HG03558 (cell line): Measurements from ENCODE around the gene GRIP2.
"Not testable (repeated sequence)": the region's sequence is repeated elsewhere in the genome, so short reads cannot be mapped to it uniquely, and the experiment has no call there.

Experiments used
- ATAC-seq: cut with Tn5 transposase; IDR thresholded peaks from one replicate; pipeline ENCODE4 v1.9.1; 2021; ENCODE audit warnings: moderate number of reproducible peaks; ENCODE audit not compliant: unreplicated experiment; ENCODE audit errors: extremely low read depth

Gene GRIP2

GRCh38 chr3:14523792-14524191 is 16.4 kb downstream of the GRIP2 start:
- no peak for ATAC-seq

DNA sequence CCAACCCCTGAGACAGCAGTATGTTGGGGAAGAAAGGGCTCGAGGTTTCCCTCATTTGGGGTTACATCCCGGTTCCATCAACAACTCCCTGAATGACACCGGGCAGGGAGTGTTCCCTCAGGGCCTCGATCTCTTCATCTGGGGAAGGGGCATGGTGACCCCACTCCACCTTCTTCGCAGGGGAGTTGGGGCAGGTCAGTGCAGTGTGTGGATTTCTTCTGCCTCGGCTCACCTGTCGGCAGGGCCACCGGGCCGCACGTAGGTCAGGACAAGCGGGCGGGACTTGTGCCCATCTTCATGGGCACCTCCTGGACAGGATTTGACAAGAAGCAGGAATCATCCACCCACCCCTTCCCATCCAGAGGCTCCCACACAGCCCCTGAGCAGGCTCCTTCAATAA is 17.4 kb downstream of the GRIP2 start:
- ATAC-seq, result no peak

GRCh38 chr3:14522129-14522691 is 17.9 kb downstream of the GRIP2 start:
- ATAC-seq, result no peak

DNA sequence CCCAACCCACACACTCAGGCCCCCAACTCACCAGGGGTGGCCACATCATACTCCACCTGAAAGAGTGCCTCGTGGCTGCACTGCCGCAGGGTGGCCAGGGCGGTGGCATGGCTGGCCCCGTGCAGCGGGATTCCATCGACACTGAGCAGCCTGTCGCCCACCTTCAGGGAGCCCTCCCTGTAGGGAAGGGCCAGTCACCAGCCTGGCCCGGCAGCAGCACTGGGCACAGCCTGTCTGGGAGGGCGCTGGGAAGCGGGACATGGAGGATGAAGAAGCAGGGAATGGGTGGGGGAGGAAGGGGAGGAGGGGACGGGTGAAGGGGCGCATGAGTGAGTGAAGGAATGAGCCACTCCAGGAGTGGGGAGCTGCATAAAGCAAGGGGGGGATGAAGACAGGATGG is 18.5 kb downstream of the GRIP2 start:
- no peak for ATAC-seq

- no peak for ATAC-seq
Observed at GRCh38 chr3:14520967-14521366, 19.2 kb downstream of the GRIP2 start.

DNA sequence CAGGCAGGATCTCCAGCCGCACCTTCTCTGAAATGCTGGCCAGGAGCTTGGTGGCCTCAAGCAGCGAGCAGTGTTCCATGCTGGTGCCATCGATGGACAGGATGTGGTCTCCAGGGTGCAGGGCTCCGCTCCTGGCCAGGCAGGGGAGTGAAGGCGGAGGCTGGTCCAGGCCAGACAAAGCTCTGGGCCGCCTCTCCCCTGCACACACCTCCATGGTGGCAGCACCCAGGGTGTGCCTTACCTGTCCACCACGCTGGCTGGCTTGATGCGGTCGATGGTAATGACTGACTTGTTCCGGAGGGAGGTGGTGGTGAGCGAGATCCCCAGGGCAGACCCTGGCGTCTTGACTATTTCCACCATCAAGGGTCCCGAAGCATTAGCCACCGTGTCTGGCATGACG is 20.0 kb downstream of the GRIP2 start:
- ATAC-seq, result no peak

DNA sequence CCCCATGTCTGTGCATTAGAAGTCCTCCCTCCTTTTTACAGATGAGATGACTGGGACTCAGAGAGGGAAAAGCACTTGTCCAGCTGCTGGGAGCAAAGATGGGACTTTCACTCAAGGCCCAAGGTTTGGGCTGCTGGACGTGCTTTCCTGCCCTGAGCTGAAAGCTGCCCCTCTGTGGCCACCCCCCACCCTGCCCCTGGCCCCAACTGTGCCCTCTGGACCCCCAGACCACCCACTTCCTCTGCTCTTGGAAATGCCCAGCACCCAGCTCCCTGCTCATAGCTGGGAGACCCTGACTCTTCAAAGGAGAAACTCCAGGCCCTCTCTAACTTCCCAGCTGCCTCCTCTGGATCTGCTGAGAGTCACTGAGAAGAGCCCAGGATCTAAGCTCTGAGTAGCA is 20.7 kb downstream of the GRIP2 start:
- ATAC-seq, result no peak

DNA sequence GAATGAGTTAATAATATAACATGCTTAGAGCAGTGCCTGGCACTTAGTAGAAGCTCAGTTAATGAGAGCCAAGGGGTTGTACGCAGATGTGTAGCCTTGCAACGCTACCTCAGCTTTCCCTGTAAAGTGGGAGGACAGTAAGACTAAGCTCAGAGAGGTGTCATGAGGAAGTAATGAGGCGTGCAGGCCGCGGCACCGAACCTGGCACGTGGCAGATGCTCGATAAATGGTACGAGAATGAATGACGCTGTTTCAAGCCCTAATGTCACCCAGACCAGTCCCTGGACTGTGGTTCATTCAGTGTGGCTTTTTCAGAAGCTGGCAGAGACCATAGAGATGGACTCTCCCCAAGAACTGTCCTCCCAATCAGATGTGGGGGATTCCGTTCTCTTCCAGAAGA is 21.2 kb downstream of the GRIP2 start:
- ATAC-seq, result no peak

DNA sequence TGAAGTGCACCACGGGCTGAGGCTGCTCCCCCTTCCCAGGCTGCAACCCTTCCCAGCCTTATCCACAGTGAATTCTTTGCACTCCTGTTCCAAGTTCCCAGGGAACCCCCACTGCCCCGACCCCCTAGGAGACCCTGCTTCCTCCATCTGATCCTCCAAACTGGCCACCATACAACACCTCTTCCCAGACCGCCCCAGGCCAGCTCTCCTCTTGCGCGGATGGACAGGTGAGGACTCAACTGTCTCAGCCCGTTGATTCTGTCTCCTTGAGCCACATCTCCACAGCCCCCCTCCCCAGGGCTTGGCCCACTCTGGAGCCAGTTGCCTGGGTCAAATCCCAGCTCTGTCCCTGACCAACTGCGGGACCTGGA is 21.7 kb downstream of the GRIP2 start:
- no peak for ATAC-seq

- ATAC-seq, result no peak
Observed at GRCh38 chr3:14517601-14518431, 22.3 kb downstream of the GRIP2 start.

DNA sequence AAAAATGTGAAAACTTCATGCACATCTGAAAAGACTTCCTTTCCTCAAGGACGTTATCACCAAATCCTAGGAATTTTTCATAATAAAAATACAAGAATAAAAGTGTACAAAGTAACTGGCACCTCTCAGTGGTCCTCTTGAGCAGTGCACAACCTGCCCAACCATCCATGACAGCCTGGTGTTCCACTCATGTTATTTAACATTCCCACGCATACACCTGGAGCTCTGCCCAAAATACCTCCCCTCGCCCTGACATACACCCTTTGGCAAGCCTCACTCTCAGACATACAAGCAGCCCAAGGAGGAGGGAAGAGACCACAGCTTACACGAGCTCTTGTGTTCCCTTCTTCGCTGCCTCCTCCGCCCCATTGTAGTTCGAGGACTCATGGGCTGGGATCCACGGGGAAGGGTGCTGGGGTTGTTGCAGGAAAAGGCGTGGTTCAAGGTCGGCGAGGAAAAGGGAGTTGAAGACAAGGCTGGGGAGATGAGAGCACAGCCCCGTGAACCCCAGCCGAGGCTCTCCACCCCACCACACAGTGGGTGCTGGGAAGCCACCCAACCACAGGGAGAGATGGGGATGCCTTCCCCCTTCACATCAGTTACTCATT is 23.3 kb downstream of the GRIP2 start:
- no peak for ATAC-seq

- not testable (repeated sequence) for ATAC-seq
Observed at GRCh38 chr3:14515526-14515925, 24.6 kb downstream of the GRIP2 start.

- no peak for ATAC-seq
Observed at GRCh38 chr3:14514323-14514720, 25.8 kb downstream of the GRIP2 start.

GRCh38 chr3:14513566-14514322 is 26.4 kb downstream of the GRIP2 start:
- no peak for ATAC-seq

GRCh38 chr3:14512942-14513327 is 27.2 kb downstream of the GRIP2 start:
- ATAC-seq, result no peak

DNA sequence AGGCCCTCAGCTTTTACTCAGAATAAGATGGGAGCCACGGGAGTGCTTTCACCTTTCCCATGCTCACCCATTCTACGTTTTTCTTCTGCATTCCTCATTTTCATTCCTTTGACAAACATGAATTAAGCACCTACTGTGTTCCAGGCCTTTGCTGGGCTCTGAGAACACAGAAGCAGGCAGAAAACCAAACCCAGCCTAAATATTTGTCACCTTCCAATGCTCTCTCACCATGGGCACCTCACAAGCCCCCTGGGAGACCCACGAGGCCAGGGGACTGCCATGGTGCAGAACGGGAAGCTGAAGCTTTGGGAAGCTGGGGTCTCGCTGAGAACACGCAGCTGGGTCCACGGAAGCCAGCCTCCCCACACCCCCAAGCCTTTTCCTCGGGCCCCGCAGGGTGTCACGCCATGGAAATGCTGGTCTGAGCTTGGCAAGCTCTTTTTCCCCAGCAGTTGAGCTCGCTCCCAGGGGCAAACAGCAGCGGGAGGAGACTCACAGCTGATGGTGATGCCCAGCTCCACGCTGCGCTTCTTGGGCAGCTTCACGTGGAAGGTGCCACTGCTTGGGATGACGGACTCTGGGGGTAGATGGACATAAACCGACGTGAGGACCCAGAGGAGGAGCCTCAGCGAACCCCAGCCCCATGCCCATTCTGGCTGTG is 27.7 kb downstream of the GRIP2 start:
- ATAC-seq, result no peak

DNA sequence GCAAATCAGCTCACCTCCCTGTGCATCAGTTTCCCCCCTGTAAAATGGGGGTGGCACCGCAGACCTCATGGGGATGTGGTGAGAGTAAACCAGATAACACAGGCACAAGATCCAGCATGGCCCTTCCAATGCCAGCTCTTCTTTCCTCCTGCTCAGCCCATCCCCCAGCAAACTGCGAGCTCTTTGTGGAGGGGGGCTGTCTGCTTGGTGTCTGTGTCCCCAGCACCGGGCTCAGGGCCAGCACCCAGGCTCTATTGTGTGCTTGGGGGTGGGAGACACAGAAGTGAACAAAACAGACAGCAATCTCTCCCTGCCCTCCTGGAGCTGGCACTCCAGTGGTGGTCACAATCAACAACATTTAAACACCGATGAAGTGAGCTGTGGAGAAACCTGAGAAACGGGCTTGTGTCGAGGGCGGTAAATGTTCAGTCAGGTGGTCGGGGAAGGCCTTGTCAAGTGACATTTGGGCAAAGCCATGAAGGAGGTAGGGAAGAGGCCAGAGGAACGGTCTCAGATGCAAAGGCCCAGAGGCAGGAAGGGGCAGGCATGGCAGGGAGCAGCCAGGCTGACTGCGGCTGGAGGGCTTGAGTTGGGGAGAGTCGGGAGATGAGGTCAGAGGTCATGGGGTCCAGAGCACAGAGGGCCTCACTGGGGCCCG is 28.4 kb downstream of the GRIP2 start:
- no peak for ATAC-seq

DNA sequence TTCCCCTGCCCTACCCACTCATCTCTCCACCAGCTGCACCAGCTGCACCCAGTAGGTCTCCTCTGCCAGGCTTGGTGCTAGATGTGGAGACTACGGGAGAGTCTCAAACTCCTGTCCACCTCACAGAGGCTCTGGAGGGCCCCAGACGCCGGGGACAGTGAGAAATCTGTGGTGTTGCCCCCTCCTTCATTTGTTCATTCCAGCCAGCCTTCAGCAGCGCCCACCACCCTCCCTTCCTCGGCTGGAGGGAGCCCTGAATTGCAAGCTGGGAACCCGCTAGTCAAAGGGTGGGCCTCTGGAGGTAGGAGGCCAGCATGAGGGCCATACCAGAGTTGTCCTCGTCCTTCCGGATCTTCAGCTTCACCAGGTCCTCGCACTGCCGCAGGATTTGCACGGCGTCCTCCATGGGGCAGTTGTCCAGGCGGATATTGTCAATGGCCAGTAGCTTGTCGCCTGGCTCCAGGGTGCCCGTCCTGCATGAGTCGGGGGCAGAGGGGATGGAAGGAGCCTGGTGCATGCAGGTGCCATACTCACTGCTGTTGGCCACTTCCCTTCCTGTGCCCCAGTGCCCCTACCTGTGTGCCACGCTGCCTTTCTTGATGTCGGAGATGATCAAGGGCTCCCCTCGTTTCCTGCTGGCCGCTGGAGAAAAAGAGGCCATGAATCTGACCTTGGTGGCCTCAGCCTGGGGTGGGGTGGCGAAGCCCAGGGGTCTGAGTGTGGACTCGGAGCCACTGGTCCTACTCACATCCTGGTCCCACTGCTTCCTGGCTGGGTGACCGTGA is 29.1 kb downstream of the GRIP2 start:
- ATAC-seq, result no peak

- no peak for ATAC-seq
Observed at GRCh38 chr3:14509796-14510100, 30.4 kb downstream of the GRIP2 start.
